Stimulated activated effector memory CD8-positive, alpha-beta T cell treated with anti-CD3 and anti-CD28 coated beads, Interleukin-12 subunit alpha, Interleukin-12 subunit beta, amount 100 ng/mL, for 72 hours (primary cell): ENCODE results near the gene TMX3.
A peak's percentile ranks its signal among the peaks of the same experiment; 100 is the strongest.

Source experiments
- ATAC-seq: fragments of 150-1000 bp; cut with Tn5 transposase; 2 replicates; pipeline ENCODE4 v1.10.0; 2021
- DNase-seq, 2 donors: peaks; one replicate each; pipeline ENCODE4 v3.0.0; 2021 to 2022; ENCODE audit warnings: low spot score in 2 of 2
- H3K27ac Mint-ChIP-seq: one replicate; pipeline ENCODE4 v1.8.0; 2022; ENCODE audit warnings: mild to moderate bottlenecking, mixed read lengths
- H3K36me3 Mint-ChIP-seq: one replicate; pipeline ENCODE4 v1.8.0; 2022; ENCODE audit warnings: mild to moderate bottlenecking, mixed read lengths
- H3K4me1 Mint-ChIP-seq: one replicate; pipeline ENCODE4 v1.8.0; 2022; ENCODE audit warnings: mixed read lengths
- H3K4me3 Mint-ChIP-seq: one replicate; pipeline ENCODE4 v1.8.0; 2022; ENCODE audit warnings: mild to moderate bottlenecking, mixed read lengths
- H3K9me3 Mint-ChIP-seq: one replicate; pipeline ENCODE4 v1.8.0; 2022; ENCODE audit warnings: mixed read lengths

The TMX3 gene

DNA sequence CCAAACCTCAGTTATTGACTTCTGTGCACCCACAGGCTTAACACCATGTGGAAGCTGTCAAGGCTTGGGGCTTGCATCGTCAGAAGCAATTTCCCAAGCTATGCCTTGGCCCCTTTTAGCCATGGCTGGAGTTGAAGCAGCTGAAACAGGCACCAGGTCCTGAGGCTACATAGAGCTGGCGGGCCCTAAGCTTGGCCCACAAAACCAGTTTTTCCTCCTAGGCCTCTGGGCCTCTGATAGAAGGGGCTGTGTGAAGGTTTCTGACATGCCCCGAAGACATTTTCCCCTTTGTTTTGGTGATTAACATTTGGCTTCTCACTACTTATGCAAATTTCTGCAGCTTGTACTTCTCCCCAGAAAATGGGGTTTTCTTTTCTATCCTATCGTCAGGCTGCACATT, 9.1 kb upstream of the TMX3 start:
- ATAC-seq, result no peak

DNA sequence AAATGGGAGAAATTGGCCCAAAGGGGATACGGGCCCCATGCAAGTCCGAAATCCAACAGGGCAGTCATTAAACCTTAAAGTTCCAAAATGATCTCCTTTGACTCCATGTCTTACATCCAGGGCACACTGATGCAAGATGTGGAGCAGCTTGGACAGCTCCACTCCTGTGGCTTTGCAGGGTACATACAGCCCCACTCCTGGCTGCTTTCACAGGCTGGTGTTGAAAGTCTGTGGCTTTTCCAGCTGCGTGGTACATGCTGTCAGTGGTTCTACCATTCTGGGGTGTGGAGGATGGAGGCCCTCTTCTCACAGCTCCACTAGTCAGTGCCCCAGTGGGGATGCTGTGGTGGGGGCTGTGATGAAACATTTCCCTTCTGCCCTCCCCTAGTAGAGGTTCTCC, 8.6 kb upstream of the TMX3 start:
- Mint-ChIP-seq H3K4me3 (no peak overlapping the region), H3K9me3 (no peaks in the 10 kb centered on the region), H3K36me3 (no peaks in the 10 kb centered on the region), H3K4me1 (peaks cover 16% of the 10 kb centered on the region), H3K27ac (no peak overlapping the region)
- DNase-seq (no peak), ATAC-seq (no peak)

More for the DNA sequence above, 9.1 kb upstream of the TMX3 start:
- H3K27ac Mint-ChIP-seq, result no peak overlapping the region
- peaks cover 16% of the 10 kb centered on the region for H3K4me1 Mint-ChIP-seq
- no peaks in the 10 kb centered on the region for H3K36me3 Mint-ChIP-seq
- DNase-seq, result no peak
- no peak overlapping the region for H3K4me3 Mint-ChIP-seq
- H3K9me3 Mint-ChIP-seq, result no peaks in the 10 kb centered on the region

DNA sequence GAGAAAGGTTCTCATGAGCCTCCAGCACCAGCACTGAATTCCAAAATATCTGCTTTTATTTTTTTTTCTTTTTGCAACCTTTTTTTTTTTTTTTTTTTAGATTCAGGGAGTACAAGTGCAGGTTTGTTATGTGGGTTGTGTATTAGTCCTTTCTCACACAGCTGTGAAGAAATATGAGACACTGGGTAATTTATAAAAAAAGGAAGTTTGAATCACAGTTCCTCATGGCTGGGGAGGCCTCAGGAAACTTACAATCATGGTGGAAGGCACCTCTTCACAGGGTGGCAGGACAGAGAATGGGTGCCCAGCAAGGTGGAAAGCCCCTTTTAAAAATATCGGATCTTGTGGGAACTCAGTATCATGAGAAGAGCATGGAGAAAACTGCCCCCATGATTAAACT, 7.9 kb upstream of the TMX3 start:
- H3K9me3 Mint-ChIP-seq, result no peaks in the 10 kb centered on the region
- no peak overlapping the region for H3K4me3 Mint-ChIP-seq
- DNase-seq (no peak), ATAC-seq (no peak)
- no peak overlapping the region for H3K27ac Mint-ChIP-seq
- peaks cover 16% of the 10 kb centered on the region for H3K4me1 Mint-ChIP-seq
- no peaks in the 10 kb centered on the region for H3K36me3 Mint-ChIP-seq

DNA sequence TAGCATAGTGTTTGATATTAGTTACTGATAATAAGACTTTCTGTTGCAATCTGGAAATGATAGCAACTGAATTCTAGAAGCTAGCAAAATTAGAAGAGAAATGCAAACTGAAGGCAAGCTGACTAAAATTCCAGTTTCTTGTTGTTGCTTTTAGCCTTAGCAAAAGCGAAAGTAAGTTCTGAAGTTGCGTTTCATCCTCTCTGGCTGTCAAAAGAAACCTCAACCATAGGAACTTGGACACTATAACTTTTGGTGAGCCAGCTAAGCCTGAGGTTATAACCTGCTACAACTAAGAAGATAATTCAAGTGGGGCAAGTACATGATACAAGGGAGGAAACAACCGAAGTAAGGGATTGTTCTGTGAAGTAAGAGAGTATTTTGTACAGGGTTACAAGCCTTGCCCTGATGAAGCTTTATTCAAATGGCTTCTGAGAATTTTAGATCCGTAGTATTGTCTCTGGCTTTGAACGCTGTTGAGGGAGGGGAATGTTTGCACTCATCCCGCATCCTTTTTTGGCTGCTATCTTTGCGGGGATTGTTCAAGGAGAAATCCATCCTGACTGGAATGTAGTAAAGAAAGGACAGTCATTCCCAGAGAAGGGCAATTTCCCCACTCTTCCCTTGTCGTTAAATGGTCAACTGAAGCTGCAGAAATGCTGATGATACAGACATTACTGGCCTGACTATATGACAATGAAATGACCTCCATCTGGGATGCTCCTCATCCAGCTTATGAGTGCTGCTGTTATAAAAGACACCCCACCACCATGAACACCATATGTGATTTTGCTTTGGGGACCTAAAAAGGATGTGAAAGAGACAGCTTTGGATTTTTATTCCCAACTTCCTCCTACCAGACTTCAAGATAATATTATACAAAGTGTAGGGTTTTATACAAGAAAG, 7.0 kb upstream of the TMX3 start:
- Mint-ChIP-seq H3K4me1 (peaks cover 16% of the 10 kb centered on the region), H3K4me3 (peak overlapping the region; percentile 62), H3K27ac (peak overlapping the region; percentile 67), H3K9me3 (no peaks in the 10 kb centered on the region), H3K36me3 (no peaks in the 10 kb centered on the region)
- DNase-seq (no peak), ATAC-seq (peak; percentile 88)

DNA sequence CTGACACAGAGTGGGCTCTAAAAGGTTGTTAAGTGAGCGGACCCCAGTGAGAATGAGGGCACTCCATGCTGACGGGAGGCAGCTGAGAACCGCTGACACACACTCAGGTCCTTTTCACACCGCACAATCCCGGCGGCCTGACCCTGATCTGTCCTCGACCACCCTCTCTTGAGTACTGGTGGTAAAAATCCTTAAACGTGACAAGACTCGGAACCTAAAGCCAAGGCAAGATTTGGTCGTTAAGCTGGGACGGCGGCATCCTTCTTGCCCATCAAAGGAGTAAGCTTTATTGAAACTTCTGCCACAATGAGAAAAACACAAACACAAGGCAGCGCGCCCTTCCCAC, 569 bp downstream of the TMX3 start:
- Mint-ChIP-seq H3K9me3 (no peaks in the 10 kb centered on the region), H3K27ac (peak overlapping the region; percentile 68), H3K36me3 (peaks cover 55% of the 10 kb centered on the region), H3K4me3 (peak overlapping the region; percentile 85), H3K4me1 (peaks cover 12% of the 10 kb centered on the region)
- DNase-seq, result no peak
- peak; percentile 22 for ATAC-seq

DNA sequence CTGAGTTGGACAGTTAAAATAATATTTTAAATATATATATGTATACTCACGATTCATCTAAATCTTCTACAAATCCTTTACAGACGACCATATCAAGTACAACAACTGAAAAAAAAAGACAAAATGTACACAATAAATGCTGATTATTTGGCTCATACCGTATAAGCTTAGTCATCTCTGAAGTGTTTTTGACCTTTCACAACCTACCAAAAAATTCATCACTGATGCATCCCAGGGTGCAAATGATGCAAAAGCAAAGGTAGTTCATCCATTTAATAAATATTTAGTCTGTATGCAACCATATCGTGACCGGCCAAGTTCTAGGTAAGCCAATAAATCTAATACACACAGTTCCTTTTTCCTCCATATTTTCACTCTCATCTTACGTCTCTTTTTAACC, 1.1 kb downstream of the TMX3 start:
- Mint-ChIP-seq H3K4me1 (peaks cover 15% of the 10 kb centered on the region), H3K4me3 (peak overlapping the region; percentile 85), H3K36me3 (peaks cover 60% of the 10 kb centered on the region), H3K9me3 (no peaks in the 10 kb centered on the region), H3K27ac (peak overlapping the region; percentile 68)
- DNase-seq, result no peak
- ATAC-seq, result no peak

DNA sequence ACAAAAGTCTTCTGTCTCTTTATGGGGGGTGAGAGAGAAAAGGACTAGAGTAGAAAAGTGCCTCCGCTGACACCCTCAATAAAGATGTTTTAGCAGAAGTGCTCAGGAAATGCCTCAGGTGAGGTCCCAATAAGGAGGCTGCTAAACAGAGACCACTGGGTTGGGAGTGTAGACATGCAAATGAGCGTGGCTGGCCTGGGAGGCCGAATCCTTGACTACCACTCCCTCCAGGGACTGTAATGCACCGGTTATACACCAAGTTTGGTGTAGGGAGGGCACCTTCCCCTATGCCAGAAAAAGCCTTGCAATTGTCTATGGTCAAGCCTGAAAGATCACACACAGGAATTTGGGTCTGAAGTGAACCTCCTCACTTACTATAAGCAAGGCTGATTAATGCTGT, 1.8 kb downstream of the TMX3 start:
- H3K36me3 Mint-ChIP-seq, result peaks cover 67% of the 10 kb centered on the region
- peaks cover 21% of the 10 kb centered on the region for H3K4me1 Mint-ChIP-seq
- H3K27ac Mint-ChIP-seq, result peak overlapping the region; percentile 68
- peak overlapping the region; percentile 85 for H3K4me3 Mint-ChIP-seq
- ATAC-seq, result no peak
- no peak for DNase-seq
- no peaks in the 10 kb centered on the region for H3K9me3 Mint-ChIP-seq

DNA sequence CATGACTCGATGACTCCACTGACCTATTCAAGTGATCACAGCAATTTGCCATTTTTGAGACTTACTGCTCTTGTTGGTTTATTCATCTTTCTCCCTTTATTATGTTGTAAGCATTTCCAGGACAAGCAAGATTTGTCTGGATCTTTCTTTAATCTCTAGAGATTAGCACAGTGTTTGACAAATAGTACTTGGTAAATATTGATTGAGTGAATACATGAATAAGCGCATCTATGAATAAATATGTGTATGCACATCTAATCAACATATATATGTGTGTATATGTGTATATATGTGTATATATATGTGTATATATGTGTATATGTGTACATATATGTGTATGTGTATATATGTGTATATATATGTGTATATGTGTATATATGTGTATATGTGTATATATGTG, 7.3 kb downstream of the TMX3 start:
- Mint-ChIP-seq H3K36me3 (peaks cover 97% of the 10 kb centered on the region), H3K4me1 (peaks cover 38% of the 10 kb centered on the region), H3K4me3 (no peak overlapping the region), H3K9me3 (no peaks in the 10 kb centered on the region), H3K27ac (peak overlapping the region; percentile 12)
- no peak for DNase-seq
- ATAC-seq, result no peak

DNA sequence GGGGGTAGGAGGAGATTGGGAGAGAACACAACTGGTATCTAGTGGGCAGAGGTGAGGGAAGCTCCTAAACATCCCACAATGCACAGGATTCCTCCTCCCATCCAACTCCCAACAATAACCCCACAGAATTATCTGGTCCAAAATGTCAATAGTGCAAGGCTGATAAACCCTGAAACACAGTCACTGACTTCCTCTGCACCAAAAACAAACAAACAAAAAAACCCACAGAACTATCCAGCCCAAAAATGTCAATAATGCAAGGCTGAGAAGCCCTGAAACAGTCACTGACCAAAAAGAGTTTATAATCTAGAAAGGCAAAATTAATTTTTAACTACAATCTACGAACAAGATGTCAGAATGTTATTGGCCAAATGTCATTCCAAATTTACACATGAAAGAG, 9.8 kb downstream of the TMX3 start:
- no peak for ATAC-seq
- peaks cover 44% of the 10 kb centered on the region for H3K4me1 Mint-ChIP-seq

DNA sequence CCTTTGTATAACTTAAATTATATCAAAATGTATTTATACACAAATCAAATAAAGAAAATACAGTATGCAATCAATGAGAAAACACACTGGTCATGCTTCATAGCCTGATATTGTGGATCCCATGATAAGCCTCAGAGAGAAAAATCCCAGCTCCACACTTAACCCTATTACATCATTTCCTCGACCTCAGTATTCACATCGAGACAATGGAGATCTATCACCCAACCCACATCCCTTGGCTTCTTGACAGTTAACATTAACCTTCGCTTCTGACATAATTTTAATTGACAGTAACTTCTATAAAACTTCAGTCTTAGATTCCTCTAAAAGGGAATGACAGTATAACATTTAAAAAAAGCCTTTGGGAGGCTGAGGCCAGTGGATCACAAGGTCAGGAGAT, 11.6 kb downstream of the TMX3 start:
- peaks cover 32% of the 10 kb centered on the region for H3K4me1 Mint-ChIP-seq
- H3K27ac Mint-ChIP-seq, result peak overlapping the region; percentile 9
- H3K36me3 Mint-ChIP-seq, result peaks cover 96% of the 10 kb centered on the region
- H3K4me3 Mint-ChIP-seq, result no peak overlapping the region
- no peaks in the 10 kb centered on the region for H3K9me3 Mint-ChIP-seq
- DNase-seq (no peak), ATAC-seq (no peak)

More for the DNA sequence above, 9.8 kb downstream of the TMX3 start:
- Mint-ChIP-seq H3K4me3 (no peak overlapping the region), H3K36me3 (peaks cover 96% of the 10 kb centered on the region), H3K27ac (no peak overlapping the region), H3K9me3 (no peaks in the 10 kb centered on the region)
- no peak for DNase-seq

DNA sequence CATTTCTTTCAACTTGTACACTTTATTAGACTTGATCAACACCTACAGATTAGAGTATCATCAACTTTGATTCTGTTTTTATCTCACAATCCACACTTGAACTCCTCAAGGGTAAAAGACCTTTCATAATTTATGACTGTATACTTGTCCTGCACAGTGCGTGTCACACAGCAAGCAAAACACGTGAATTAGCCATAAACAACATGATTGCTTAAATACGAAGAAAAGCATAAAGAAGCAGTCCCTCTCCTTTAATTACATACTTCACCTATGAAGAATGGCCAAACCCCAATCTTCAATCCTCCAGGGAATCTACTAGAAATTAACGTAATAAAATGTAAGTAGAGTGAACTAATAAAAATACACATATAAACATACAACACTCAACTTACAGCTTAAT, 13.6 kb downstream of the TMX3 start:
- H3K27ac Mint-ChIP-seq, result no peak overlapping the region
- H3K9me3 Mint-ChIP-seq, result no peaks in the 10 kb centered on the region
- DNase-seq (no peak), ATAC-seq (no peak)
- no peak overlapping the region for H3K4me3 Mint-ChIP-seq
- peaks cover 96% of the 10 kb centered on the region for H3K36me3 Mint-ChIP-seq
- peaks cover 19% of the 10 kb centered on the region for H3K4me1 Mint-ChIP-seq

DNA sequence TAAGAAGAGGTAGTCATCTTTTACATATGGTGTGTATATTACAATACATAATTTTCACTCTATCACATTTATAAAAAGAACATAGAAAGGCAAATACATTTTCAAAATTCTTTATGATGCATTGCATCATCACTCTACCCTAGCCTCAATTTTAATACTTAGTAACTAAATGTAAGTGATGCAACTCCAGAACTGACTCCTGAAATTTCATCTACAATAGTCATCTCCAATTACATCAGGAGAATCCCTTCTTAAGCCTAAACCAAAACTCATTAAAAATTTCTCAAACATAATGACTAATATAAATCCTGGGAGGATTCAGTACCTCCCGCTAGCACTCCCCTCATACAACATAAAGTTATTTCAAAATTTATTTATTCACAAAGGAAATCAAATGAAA, 15.9 kb downstream of the TMX3 start:
- Mint-ChIP-seq H3K4me1 (peaks cover 16% of the 10 kb centered on the region), H3K4me3 (no peak overlapping the region), H3K9me3 (no peaks in the 10 kb centered on the region), H3K36me3 (peaks cover 96% of the 10 kb centered on the region), H3K27ac (no peak overlapping the region)
- ATAC-seq, result no peak
- DNase-seq, result no peak

DNA sequence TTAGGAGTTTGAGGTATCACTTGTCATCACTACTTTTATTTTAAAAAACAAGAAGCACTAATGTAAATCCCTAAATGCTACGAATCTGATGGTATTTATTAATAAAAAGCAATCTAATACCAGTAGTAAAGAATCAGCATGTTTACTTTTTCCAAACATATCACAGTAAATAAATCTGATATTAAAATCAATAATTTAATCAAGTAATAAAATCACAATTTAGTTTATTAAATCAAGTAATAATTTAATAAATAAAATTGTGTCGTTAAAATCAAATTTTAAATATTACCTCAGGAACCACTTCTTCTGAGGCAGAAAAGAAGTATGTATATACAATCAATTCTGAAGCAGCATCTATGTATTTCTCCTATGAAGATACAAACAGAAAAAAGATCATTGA, 18.0 kb downstream of the TMX3 start:
- H3K4me1 Mint-ChIP-seq, result peaks cover 8% of the 10 kb centered on the region
- peaks cover 89% of the 10 kb centered on the region for H3K36me3 Mint-ChIP-seq
- H3K4me3 Mint-ChIP-seq, result no peak overlapping the region
- no peak overlapping the region for H3K27ac Mint-ChIP-seq
- ATAC-seq (no peak), DNase-seq (no peak)
- H3K9me3 Mint-ChIP-seq, result no peaks in the 10 kb centered on the region

DNA sequence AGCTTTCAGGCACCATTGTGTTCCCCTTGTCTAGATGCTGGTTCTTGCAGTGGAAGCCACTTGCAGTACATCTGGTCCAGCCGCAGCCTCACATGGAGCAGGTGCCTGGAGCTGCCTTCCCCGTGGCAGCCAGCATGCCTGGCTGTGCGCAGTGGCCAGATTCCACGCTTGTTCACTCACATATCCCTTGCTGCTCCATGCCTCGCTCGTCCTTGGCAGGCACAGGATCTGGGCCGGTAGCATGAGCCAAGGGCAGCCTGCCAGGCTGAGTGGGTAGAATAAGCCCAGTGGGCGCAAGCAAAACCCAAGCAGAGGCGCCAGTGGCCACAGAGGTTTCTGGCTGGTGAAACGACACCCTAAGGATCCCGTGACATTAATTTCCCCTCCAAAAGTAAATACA, 20.6 kb downstream of the TMX3 start:
- ATAC-seq, result no peak
- H3K9me3 Mint-ChIP-seq, result no peaks in the 10 kb centered on the region
- no peak overlapping the region for H3K27ac Mint-ChIP-seq
- no peak for DNase-seq
- H3K4me1 Mint-ChIP-seq, result peaks cover 8% of the 10 kb centered on the region
- H3K36me3 Mint-ChIP-seq, result peaks cover 90% of the 10 kb centered on the region
- H3K4me3 Mint-ChIP-seq, result no peak overlapping the region

DNA sequence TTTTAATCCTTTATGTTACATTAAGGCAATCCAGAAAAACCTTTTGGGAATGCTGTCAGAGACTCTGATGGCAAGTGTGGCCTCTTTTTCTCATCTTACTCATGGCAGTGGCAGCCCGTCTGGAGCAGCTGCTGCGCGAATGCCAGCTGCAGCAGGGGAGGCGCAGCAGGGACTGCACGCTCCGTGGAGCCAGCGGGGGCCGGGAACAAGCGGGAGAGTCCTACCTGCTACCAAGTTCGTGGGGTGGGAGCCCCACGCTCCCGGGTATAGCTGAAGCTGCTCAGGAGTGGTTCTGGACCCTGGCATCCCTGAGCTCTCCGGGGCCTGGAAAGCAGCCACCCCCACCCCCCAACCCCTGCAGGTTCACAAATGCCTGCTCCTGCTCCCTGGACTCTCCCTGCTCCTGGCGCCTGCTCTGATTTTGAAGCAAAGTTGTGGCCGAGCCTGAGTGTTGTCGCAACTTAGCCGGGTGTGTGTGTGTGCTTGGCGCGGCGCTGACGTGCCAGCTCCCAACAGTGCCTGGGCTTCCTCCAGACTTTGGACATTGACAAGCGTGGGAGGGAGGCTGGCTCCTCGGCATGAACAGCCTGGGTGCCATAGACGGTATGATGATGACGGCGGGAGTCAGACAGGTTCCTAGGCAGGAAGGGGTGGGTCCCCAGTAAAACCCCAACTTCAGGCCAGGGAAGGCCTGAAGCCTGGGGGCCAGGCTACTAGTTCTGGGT, 21.7 kb downstream of the TMX3 start:
- DNase-seq (no peak), ATAC-seq (no peak)
- Mint-ChIP-seq H3K4me1 (peaks cover 8% of the 10 kb centered on the region), H3K27ac (no peak overlapping the region), H3K4me3 (no peak overlapping the region), H3K36me3 (peaks cover 82% of the 10 kb centered on the region), H3K9me3 (no peaks in the 10 kb centered on the region)

DNA sequence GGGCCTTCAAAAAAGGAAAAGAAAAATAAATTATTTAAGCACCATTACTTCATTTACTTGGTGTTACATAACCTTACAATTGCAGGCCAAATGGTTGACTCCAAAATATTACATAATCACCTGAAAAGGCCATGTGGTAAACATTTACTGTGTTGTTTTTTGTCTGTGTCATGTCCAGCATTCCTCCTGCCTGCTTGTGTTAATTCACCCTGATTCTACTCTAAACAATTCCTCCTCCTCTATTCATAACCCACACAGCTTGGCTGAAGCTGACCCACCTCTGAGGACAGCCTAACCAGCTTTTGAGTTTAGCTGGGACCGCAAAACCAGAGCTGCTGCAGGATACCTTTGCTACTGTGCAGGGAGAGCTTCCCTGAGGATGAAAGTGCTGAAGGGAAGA, 35.4 kb downstream of the TMX3 start:
- Mint-ChIP-seq H3K36me3 (peaks cover 99% of the 10 kb centered on the region), H3K9me3 (no peaks in the 10 kb centered on the region), H3K4me3 (no peak overlapping the region), H3K27ac (peak overlapping the region; percentile 63), H3K4me1 (no peaks in the 10 kb centered on the region)
- ATAC-seq, result no peak
- DNase-seq, result no peak
